HG03039 (cell line): ENCODE data around the gene RPL31.

Source experiments
- ATAC-seq: cut with Tn5 transposase; IDR thresholded peaks from one replicate; pipeline ENCODE4 v1.9.1; 2021; ENCODE audit warnings: mild to moderate bottlenecking, moderate library complexity; ENCODE audit not compliant: unreplicated experiment

The RPL31 gene

DNA sequence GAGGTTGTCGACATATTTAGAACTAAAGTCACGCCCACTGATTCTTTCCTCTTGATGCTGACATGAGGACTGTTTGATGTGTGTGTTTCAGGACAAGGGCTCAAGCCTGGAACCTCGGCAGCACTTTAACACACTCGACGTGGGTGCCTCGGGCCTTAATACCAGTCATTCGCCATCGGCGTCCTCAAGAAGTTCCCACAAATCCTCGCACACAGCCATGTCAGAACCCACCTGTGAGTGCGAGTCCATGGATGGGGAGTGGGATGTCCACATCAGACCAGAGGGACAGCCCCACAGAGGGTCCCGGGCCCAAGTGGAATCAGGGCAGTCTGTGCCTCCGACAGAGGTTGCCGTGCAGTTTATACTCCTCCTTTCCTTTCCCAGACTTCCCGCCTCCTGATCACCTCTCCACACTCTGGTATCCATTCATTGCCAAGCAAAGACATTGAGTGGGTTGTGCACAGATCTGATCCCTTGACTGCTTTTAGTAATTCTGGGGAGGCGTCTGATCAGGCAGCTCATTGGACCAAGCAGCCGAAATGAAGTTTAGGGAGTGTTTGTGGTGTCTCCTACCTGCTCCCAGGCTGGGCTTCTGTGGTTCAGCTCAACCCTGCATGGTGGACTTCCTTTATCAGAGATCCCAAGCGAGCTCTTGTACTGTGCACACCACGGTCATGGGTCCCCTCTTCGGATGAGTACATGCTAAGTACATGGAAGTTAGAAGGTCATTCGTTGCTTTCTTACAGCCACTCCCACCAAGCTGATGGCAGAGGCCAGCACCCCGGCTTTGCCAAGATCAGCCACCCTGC, 27.2 kb upstream of the RPL31 start:
- ATAC-seq, result no peak

DNA sequence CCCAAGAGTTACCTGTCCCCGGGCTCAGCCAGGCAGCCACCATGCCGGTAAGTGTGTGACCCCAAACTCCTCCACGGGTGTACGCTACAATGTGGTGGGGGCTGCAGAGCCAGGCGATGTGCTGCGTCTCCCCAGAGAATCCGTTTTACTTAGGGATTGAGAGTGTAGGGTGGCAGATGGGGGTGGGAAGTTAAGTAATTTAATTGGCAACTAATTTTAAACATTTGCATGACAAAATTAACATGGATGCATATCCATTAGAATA, 26.6 kb upstream of the RPL31 start:
- no peak for ATAC-seq

DNA sequence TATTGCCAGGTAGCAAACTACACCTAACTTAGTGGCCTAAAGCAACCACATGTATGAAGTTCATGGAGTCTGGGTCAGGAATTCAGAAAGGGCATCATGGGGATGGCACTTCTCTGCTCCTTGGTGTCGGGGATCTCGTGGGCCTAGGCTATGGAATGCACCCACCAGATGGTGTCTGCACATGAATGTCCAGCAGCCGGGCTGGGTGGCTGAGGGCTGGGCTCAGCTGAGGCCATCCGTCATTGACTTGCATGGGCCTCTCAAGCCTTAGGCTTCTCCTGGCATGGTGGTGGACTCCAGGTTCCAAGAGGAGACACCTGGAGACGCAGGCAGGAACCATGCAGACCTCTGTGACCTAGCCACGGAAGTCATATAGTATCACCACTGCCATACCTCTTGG, 26.0 kb upstream of the RPL31 start:
- no peak for ATAC-seq

DNA sequence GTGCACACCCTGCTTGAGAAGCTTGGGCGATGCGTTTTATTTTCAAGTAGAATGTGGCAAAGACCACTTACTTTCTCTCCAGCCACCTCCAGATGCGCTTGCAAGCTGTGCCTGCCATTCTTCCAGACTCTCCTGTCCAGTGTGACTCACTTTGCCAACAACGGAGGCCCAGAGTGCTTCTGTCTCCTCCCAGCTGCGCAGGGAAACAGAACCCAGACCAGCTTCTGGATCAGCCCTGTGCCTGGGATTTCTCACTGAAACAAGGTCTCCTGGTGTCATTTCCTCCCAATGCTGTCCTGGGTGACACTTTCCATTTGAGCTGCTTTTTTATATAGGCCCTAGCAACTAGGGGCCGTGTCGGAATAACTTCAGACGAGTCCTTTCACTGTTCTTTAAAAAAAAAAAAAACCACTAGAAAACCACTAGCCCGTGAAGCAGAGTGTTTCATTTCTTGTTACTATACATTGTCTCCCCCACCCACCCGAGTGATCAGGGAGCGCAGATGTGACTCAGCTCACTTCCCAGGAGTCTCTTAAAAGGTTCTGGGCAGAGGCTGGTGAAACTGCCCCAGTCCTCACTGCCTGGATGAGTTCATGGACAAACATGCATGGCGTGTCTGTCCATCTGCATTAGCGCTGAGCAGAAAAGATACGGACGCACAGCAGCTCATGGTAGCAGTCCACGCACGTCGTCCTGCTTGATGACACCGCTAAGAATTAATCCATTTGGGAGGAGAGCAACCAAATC, 25.3 kb upstream of the RPL31 start:
- ATAC-seq, result peak; percentile 79

DNA sequence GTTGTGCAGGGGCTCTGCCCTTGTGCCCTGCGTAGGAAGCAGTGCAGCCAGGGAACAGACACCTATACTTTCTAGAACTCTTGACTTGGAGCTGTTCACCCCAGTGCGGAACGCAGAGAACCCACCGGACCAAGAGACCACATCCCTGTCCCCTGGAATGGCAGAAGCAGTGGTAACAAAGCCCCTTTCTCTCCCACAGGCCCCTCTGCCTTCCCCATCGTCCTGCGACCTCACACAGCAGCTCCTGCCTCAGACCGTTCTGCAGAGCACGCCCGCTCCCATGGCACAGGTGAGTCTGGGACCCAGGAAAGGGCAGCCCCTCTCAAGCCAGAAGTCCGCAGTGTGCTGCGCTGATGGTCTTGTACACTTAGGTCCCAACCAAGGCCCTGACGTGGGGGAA, 24.6 kb upstream of the RPL31 start:
- no peak for ATAC-seq

DNA sequence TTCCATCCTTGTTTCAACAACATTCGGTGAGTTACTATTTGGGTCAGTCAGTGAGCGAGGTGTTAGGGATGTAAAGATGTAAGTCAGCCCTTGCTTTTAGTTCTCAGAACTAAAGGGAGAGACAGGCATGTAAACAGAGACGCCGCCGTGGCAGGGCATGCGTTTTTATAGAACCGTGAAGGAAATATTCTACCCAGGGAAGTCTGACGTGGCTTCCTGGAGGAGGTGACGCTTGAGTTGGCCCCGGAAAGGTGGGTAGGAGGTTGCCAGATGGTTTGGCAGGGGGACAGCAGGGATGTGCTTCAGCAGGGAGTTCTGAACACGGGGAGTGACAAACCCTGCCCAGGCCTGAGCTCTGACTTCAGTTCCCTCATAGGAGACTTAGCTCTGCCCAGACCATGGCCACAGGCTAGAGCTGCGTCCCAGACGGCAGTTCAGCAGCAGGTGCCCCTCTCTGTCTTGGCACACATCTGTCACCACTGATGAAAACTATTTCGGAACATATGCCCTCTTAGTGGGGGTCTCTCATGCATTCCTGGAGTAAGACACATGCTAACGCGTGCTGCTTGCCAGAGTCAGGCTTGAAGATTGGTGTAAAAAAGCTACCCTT, 23.4 kb upstream of the RPL31 start:
- no peak for ATAC-seq

DNA sequence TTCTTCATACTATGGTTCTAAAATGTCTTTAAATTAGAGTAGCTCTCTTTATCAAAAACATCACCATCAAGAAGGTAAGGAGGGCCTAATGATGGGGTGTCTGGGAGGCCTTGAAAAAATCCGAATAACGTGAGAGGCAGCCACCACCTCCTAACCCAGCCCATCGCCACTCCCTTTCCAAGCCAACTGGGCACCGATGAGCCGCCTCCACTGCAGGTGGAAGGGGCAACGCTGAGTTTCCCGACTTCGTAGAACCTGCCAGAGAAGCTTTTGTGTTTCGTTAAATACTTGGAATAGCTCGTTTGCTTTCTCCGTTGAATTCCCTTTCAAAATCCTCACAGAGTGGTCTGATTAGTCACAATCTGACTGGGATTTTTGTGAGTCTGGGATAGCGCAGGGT, 22.0 kb upstream of the RPL31 start:
- ATAC-seq, result no peak

DNA sequence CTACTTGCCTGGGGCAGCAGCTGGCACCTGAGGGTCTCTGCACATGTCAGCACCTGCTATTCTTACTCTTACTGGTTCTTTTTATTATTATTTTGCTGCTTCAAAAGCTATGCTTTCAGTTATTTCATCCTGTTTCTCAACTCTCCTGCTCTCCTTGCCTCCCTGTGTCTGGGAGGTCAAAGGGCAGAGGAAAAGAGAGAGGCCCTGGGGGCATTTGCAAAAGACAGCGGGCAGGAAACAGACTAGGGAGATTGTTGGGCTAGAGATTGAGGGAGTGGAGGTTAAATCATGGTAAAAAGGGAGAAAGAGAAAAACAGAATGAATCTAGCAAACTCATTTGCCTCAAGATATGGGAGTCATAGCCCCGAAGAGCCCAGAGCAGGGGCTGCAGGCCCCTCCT, 21.1 kb upstream of the RPL31 start:
- ATAC-seq, result no peak

DNA sequence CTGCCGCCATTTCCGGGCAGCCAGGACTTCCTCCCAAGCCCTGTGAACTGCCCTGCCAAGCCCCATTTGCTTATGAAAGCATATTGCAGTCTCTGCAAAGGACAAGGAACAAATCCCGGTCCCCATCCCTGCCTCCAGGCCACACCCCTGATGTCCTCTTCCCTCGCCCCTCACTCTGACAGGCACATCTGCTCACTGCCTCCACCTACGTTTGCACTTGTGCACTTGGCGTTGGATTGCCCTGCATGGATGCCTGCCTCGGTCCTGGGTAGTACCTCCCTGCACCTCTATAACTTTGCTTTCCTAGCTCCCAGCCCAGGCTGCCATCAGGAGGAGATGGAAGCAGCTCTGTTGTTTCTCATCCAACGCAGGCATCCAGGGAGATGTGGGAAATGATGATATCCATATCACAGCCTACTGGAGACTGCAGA, 19.6 kb upstream of the RPL31 start:
- ATAC-seq, result no peak

DNA sequence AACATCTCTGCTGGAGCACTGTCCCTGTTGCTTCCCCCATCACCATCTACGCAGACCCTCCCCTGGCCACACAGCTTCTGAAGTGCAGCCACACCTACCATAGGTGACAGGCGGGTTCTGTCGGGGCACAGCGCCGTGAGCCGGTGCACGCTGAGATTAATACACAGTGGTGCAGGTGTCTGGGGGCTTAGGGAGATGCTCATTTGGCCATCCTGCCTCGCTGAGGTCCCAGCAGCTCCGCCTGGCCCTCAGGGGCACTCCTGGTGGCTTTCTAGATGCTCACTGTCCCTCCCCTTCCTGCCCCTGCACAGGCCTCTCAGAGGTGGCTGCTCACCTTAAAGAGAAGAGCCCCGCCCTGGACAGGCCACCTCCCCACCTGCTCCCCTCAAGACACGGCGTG, 18.9 kb upstream of the RPL31 start:
- ATAC-seq, result no peak

DNA sequence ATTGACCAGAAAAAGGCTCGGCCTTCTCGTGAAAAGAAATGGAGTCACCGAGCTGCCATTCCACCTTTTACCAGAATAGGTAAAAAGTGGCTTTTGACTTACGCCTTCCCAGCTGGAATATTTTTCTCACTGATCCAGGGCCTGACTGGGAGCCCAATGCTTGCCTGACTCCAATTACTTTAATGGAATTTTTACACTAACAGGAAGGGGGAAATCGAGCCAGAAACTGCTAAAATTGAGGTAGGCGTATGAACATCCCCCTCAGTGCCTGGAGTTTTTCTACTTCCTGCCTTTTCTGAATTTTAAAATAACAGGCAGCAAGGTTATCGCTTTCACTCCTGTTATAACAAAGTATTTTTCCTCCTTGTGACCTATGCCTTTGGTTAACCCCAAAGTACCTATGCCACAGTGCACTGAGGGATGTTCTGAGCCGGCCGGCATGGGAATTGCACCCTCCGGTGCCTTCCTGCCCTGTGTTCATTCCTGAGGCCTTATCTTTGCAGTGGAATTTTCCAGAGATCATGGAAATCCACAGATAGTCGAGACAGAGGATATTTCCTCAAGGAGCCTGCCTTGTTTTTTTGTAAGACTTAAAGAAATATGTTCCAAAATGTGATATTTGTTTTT, 18.3 kb upstream of the RPL31 start:
- ATAC-seq, result no peak

DNA sequence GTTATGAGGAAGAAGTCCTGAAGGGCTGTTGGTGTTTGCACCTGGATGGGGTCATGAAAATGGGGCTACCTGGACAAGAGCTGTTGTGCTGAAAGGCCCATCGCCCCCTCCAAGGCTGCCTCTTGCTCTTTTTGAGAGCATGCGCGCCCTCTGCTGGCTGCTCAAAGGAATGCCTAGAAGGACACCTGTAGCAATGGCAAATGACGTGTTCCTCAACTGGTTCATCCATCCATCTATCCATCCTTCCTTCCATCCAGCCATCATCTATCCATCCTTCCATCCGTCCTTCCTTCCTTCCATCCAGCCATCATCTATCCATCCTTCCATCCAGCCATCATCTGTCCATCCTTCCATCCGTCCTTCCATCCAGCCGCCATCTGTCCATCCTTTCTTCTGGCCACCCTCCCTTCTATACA, 17.2 kb upstream of the RPL31 start:
- peak; percentile 58 for ATAC-seq

DNA sequence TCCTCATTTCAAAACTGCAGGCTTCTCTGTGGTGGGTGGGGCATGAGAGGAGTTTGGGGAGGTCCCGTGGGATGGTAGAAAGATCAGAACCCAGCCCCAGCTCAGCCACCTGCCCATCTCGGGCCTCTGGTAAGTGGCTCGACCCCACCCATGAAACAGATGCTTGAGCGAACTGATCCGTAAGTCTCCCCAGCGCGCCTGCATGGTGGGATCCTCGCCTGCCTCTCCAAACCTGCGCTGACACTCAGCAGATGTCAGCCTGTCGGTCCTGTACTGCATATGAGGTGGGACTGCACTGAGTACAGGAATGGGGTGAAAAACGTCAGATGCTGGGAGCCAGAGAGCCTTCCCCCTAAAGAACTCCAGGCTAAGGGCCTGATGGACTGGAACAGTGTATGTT, 15.9 kb upstream of the RPL31 start:
- no peak for ATAC-seq

DNA sequence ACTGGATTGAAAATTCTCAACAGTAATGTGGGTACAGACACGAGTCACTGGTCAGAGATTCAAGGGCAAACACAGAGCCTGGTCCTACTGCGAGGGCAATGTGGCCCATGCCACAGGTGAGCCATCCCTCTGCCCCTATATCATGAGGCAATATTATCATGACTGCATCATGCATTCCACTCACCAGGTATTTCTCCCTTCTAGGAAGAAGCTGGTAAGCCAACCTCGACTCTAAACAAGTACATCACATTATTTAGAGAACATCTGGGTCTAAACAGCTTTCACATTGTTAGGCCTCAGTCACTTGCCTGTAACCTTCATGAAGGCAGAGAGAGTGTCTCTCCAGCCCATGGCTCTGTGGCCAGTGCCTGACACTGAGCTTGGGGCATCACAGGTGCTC, 14.6 kb upstream of the RPL31 start:
- no peak for ATAC-seq

DNA sequence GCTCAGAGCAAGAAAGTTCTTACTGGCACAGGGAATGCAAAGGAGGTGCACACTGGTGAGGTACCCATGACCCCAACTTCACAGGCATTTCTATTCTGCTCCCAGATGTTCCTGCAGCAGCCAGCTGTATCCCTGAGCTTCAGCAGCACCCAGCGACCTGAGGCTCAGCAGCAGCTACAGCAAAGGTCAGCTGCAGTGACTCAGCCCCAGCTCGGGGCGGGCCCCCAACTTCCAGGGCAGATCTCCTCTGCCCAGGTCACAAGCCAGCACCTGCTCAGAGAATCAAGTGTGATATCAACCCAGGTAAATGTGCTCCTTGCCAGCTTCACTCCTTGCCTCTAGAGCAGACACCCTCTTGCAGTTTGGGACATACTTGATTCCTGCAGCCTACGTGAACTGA, 14.1 kb upstream of the RPL31 start:
- no peak for ATAC-seq

DNA sequence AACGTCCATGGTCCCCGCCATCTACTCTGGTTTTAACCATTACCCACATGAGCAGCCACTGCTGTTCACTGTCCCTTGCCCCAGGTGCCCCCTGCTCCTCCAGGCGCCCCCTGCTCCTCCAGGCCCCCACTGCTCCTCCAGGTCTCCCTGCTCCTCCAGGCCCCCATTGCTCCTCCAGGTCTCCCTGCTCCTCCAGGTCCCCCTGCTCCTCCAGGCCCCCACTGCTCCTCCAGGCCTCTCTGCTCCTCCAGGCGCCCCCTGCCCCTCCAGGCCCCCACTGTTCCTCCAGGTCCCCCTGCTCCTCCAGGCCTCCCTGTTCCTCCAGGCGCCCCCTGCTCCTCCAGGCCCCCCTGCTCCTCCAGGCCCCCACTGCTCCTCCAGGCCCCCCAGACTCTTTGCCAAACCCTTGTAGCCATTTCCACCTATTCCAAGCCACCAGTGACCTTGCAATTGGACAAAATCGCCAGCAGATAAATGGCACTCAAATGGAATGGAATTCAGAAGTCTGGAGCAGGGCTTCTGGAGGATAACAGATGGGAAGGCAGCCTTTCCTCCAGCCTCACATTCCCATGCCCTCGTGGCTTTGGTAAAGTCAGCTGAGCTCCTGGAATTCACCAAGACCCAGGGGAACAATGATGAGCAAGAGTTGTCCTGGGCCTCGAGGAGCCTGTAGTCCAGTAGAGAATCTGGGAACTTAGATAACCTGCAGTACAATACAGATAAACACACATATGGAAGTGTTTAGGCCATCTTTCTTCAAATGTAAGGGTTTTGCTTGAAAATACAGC, 13.3 kb upstream of the RPL31 start:
- ATAC-seq, result no peak

DNA sequence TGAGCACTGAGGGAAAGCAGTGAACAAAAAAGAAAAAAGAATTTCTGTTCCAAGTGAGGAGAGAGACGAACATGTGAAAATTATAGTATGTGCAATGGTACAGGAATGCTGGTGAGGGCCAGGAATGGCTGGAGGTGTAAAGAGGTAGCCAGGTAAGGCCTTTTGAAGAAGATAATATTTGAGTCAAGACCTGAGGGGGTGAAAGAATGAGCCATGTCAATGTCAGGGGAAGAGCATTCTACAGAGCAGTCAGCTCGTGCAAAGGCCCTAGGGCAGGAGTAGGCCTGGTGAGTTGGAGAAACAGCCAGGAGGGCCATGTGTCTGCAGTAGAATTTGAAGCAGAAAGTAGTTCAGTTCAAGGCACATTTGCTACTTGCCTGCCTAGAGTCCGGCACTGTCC, 12.4 kb upstream of the RPL31 start:
- no peak for ATAC-seq

DNA sequence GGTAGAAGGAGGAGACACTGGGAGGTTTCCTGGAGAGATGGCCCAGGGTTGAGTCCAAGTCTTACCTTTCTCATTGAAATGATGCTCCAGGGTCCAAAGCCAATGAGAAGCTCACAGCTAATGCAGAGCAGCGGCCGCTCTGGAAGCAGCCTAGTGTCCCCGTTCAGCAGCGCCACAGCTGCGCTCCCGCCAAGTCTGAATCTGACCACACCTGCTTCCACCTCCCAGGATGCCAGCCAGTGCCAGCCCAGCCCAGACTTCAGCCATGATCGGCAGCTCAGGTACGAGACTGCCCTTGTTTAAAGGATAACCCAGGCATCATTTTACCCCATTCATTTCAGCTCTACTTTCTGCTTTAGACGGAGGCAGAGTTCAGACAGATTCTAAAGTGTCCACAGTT, 11.9 kb upstream of the RPL31 start:
- ATAC-seq, result no peak

DNA sequence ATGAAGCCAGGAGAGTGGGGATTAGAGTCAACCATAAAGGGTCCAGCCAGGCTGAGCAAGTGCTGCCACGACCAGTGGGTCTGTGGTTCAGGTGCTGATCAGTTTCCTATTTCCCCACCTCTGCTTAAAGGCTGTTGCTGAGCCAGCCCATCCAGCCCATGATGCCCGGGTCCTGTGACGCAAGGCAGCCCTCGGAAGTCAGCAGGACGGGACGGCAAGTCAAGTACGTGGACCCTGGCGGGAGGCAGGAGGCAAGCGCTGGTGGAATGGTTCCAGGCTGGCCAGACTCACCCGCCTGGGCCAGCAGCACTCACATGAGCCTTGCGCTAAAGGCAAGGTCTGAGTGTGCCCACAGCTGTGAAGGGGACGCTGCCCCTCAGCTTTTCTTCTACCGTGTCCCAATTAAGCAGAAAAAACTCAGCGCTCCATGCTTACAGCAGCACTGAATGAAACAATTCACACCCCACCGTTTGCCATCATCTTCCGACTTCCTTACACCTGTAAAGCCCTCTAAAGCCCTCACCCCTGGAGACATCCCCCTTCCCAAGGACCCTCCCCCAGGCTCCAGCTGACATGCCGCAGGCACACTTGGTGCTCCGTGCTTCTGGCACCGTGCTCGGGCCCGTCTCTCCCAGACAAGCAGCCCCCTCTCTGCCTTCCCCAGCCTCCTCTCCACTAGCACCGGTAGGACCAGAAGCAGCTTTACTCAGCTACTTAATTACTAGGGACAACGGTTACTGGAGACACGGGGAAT, 11.3 kb upstream of the RPL31 start:
- ATAC-seq, result no peak

DNA sequence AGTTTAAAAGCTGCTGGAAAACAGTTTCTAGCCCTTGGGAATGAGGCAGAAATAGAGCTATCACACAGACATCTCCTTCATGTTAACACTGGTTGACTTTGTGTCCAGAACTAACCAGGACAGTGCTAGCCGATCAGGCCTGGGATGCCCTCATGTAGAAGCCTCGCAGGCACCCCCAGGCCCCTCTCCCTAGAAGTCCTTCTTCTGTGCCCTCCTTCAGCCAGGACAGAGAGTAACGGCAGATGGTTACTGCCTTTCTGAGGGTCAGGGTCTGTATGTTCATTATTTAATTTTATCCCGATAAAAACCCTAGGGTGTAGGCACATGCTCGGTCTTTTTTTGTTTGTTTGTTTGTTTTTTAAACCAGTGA, 10.7 kb upstream of the RPL31 start:
- no peak for ATAC-seq
